OCI-LY7 (cell line): ENCODE data around the gene SEPTIN11. TPM values are rescaled to one million over a fixed set of nuclear protein-coding genes. Genes with fewer than 3 reads are reported as not detected.

Source experiments
- BruUV-seq: library from RNA; stranded (reverse); fragments of 400-500 nt; replicated peaks from 2 replicates; lab custom pipeline; 2021; lab: Mats Ljungman, UMichigan
- CTCF ChIA-PET: fragments of 300-600 bp; sonication (Branson Sonifier 250); formaldehyde crosslinking; loops from one replicate; lab custom pipeline; 2022; ENCODE audit warnings: antibody characterized with exemption; ENCODE audit not compliant: unreplicated experiment; lab: Charles Lee
- POLR2A ChIA-PET: fragments of 300-600 bp; sonication (Branson Sonifier 250); formaldehyde crosslinking; loops from one replicate; lab custom pipeline; 2022; ENCODE audit warnings: antibody characterized with exemption; lab: Charles Lee
- DNase-seq: peaks from one replicate; pipeline ENCODE4 v3.0.0-alpha.2; 2015; ENCODE audit warnings: low spot score
- H2AFZ ChIP-seq: fragments of 200-600 bp; sonication (generic), shearing (Covaris generic); 2 replicates; pipeline ENCODE4 v1.6.1; 2014; ENCODE audit warnings: mild to moderate bottlenecking, antibody characterized with exemption, low read length, moderate library complexity
- H3K27ac ChIP-seq: fragments of 200-600 bp; sonication (generic); 2 replicates; pipeline ENCODE4 v1.5.1; 2014; ENCODE audit warnings: mixed run types, low read depth, mild to moderate bottlenecking, moderate library complexity, low read length, inconsistent platforms; ENCODE audit not compliant: poor library complexity, severe bottlenecking
- H3K36me3 ChIP-seq: fragments of 200-600 bp; sonication (generic); 2 replicates; pipeline ENCODE4 v1.6.1; 2014; ENCODE audit warnings: mild to moderate bottlenecking, antibody characterized with exemption, low read length, moderate library complexity, mixed read lengths; ENCODE audit not compliant: insufficient read depth
- H3K4me1 ChIP-seq: fragments of 200-600 bp; sonication (generic); 2 replicates; pipeline ENCODE4 v1.5.1; 2014; ENCODE audit warnings: mild to moderate bottlenecking, low read length; ENCODE audit not compliant: insufficient read depth, poor library complexity, severe bottlenecking
- H3K4me2 ChIP-seq: fragments of 200-600 bp; sonication (generic); 2 replicates; pipeline ENCODE4 v1.6.1; 2014; ENCODE audit warnings: mild to moderate bottlenecking, low read length
- H3K4me3 ChIP-seq: fragments of 200-600 bp; sonication (generic); 2 replicates; pipeline ENCODE4 v1.5.1; 2014; ENCODE audit warnings: mild to moderate bottlenecking, low read depth, low read length; ENCODE audit not compliant: poor library complexity, severe bottlenecking
- H3K79me2 ChIP-seq: fragments of 200-600 bp; sonication (generic); 2 replicates; pipeline ENCODE4 v1.6.1; 2016; ENCODE audit warnings: low read depth, mild to moderate bottlenecking, low read length, moderate library complexity, mixed read lengths; ENCODE audit not compliant: insufficient read depth
- H3K9me2 ChIP-seq: fragments of 200-600 bp; sonication (generic); 2 replicates; pipeline ENCODE4 v1.6.1; 2016; ENCODE audit warnings: mild to moderate bottlenecking, low read length, mixed read lengths; ENCODE audit not compliant: insufficient read depth
- H3K9me3 ChIP-seq: fragments of 200-600 bp; sonication (generic); 2 replicates; pipeline ENCODE4 v1.6.1; 2014; ENCODE audit warnings: mild to moderate bottlenecking, mixed run types, low read length, mixed read lengths
- H4K20me1 ChIP-seq: fragments of 200-600 bp; sonication (generic); 2 replicates; pipeline ENCODE4 v1.6.1; 2014; ENCODE audit warnings: mild to moderate bottlenecking, antibody characterized with exemption, low read length, moderate library complexity, mixed read lengths; ENCODE audit not compliant: insufficient read depth
- EZH2phosphoT487 ChIP-seq: fragments of 200-600 bp; sonication (generic); IDR thresholded peaks from 2 replicates; pipeline ENCODE4 v1.6.1; 2018; ENCODE audit warnings: low read depth, borderline replicate concordance, mild to moderate bottlenecking, mixed run types, antibody characterized with exemption, low read length, moderate library complexity, mixed read lengths
- intact Hi-C: fragments of 100-400 bp; cut with micrococcal nuclease; formaldehyde crosslinking; loops from one replicate; pipeline ENCODE4 v1.10.0; 2022; ENCODE audit not compliant: unreplicated experiment
- total RNA-seq, 2 experiments: library from RNA; depleted of rRNA in 1 of 2; stranded (reverse); fragments of >200 nt in 1 of 2; shearing (Covaris generic) in 1 of 2; gene quantifications; 2 replicates each; pipeline ENCODE4 v1.2.3, GENCODE V29; 2014 to 2022
- TF ChIP-seq, protein P1 (sequence below): fragments of 200-600 bp; sonication (generic); conservative IDR thresholded peaks from 2 replicates; pipeline ENCODE4 v1.5.1; 2014; ENCODE audit warnings: mild to moderate bottlenecking, antibody characterized with exemption, low read length, moderate library complexity, mixed read lengths

SEPTIN11 gene
- total RNA-seq, 2 experiments from 2014 or later: 23.5 to 33.9 TPM

GRCh38 chr4:76950052-76950955, 752 bp downstream of the SEPTIN11 start:
- POLR2A ChIA-PET: interaction anchor here (0.6 to 1.8 kb wide), 4 partner anchors 53 to 358 kb away, joined by 3 to 5 read pairs (median 4); no protein-coding TSS in a partner anchor
- Histone ChIP-seq H3K4me3 (peak overlapping the region; percentile 73), H3K27ac (no peak overlapping the region), H3K36me3 (no peaks in the 10 kb centered on the region), H3K79me2 (no peaks in the 10 kb centered on the region; the same call in 1 of the 2 replicates), H3K9me2 (no peaks in the 10 kb centered on the region), H4K20me1 (no peaks in the 10 kb centered on the region), H3K4me1 (peaks cover 8% of the 10 kb centered on the region), H3K4me2 (peak overlapping the region; percentile 69), H3K9me3 (no peaks in the 10 kb centered on the region), H2AFZ (peak overlapping the region; percentile 78)
- no peak for TF ChIP-seq EZH2phosphoT487
- TF ChIP-seq, protein P1, sequence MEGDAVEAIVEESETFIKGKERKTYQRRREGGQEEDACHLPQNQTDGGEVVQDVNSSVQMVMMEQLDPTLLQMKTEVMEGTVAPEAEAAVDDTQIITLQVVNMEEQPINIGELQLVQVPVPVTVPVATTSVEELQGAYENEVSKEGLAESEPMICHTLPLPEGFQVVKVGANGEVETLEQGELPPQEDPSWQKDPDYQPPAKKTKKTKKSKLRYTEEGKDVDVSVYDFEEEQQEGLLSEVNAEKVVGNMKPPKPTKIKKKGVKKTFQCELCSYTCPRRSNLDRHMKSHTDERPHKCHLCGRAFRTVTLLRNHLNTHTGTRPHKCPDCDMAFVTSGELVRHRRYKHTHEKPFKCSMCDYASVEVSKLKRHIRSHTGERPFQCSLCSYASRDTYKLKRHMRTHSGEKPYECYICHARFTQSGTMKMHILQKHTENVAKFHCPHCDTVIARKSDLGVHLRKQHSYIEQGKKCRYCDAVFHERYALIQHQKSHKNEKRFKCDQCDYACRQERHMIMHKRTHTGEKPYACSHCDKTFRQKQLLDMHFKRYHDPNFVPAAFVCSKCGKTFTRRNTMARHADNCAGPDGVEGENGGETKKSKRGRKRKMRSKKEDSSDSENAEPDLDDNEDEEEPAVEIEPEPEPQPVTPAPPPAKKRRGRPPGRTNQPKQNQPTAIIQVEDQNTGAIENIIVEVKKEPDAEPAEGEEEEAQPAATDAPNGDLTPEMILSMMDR: peak; percentile 35; the same call in 1 of the 2 replicates
- BruUV-seq: no TSS peak
- intact Hi-C loops: loop anchor here (2.0 to 5.0 kb wide), 2 partner anchors 94 to 252 kb away; no protein-coding TSS in a partner anchor
- peak; percentile 43 for DNase-seq
- CTCF ChIA-PET: no interaction called here

- peak overlapping the region; percentile 73 for H3K4me3 ChIP-seq
- no peaks in the 10 kb centered on the region; the same call in 1 of the 2 replicates for H3K79me2 ChIP-seq
- H3K36me3 ChIP-seq: no peaks in the 10 kb centered on the region
- no TSS peak for BruUV-seq
- peak overlapping the region; percentile 78; the same call in 1 of the 2 replicates for H2AFZ ChIP-seq
- no peaks in the 10 kb centered on the region for H3K9me2 ChIP-seq
- H3K4me1 ChIP-seq: peaks cover 8% of the 10 kb centered on the region
- peak; percentile 7 for DNase-seq
- no peak overlapping the region for H3K27ac ChIP-seq
- POLR2A ChIA-PET: interaction anchor here (0.5 to 1.8 kb wide), 5 partner anchors 52 to 358 kb away, joined by 3 to 5 read pairs (median 4); no protein-coding TSS in a partner anchor
- H3K4me2 ChIP-seq: peak overlapping the region; percentile 69
- no peaks in the 10 kb centered on the region for H4K20me1 ChIP-seq
- no peaks in the 10 kb centered on the region for H3K9me3 ChIP-seq
- CTCF ChIA-PET: no interaction called here
- no peak for TF ChIP-seq EZH2phosphoT487
- TF ChIP-seq, protein P1: no peak
- intact Hi-C loops: loop anchor here (2.0 to 5.0 kb wide), 2 partner anchors 94 to 251 kb away; no protein-coding TSS in a partner anchor
Measured at GRCh38 chr4:76950956-76951671, 1.6 kb downstream of the SEPTIN11 start.
